Progenitor cell of endocrine pancreas (in vitro differentiated cells): ENCODE results near the gene CTSC. TPM values are rescaled to one million over a fixed set of nuclear protein-coding genes. Genes with fewer than 3 reads are reported as not detected.

Source experiments
- total RNA-seq: library from RNA; stranded (reverse); gene quantifications from 2 replicates; pipeline ENCODE4 v1.2.1, GENCODE V29; 2021

CTSC gene
- total RNA-seq, 1 donor from 2014 or later, result 55.0 TPM

Other genes starting within 250 kb of the CTSC start
- gene RAB38, start 162.3 kb downstream of the CTSC start, total RNA-seq, result 14.4 and 15.6 TPM in 2 replicates